ENCODE measurements around the gene WASHC4. TPM values are rescaled to one million over a fixed set of nuclear protein-coding genes. Genes with fewer than 3 reads are reported as not detected.

WASHC4 gene
- polyA plus RNA-seq, 2 of the 4 experiments (the other 2 are of a cell fraction) = 26.5 to 67.6 TPM

GRCh38 chr12:105206686-105207374 is 99.3 kb downstream of the WASHC4 start:
- ChIA-PET POLR2A (no interaction called here), CTCF (interaction anchor here (2.1 kb wide), 1 partner anchor 176 kb away, joined by 6 read pairs; no protein-coding TSS in a partner anchor)
- Histone ChIP-seq H3K4me1 (no peaks in the 10 kb centered on the region), H3K27ac (no peak overlapping the region), H3K4me3 (no peak overlapping the region), H3K4me2 (no peak overlapping the region), H3K9me3 (no peaks in the 10 kb centered on the region)
- TF ChIP-seq HOXA7 (CRISPR knock-in tag; IDR thresholded peaks at IDR 0.05) (no peak), EHF (CRISPR knock-in tag; IDR thresholded peaks at IDR 0.05) (no peak), GATA3 (IDR thresholded peaks at IDR 0.05; ENCODE audit: borderline replicate concordance) (no peak)
- TF ChIP-seq, protein P1, sequence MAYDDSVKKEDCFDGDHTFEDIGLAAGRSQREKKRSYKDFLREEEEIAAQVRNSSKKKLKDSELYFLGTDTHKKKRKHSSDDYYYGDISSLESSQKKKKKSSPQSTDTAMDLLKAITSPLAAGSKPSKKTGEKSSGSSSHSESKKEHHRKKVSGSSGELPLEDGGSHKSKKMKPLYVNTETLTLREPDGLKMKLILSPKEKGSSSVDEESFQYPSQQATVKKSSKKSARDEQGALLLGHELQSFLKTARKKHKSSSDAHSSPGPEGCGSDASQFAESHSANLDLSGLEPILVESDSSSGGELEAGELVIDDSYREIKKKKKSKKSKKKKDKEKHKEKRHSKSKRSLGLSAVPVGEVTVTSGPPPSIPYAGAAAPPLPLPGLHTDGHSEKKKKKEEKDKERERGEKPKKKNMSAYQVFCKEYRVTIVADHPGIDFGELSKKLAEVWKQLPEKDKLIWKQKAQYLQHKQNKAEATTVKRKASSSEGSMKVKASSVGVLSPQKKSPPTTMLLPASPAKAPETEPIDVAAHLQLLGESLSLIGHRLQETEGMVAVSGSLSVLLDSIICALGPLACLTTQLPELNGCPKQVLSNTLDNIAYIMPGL (CRISPR knock-in tag; IDR thresholded peaks at IDR 0.05; ENCODE audit: borderline replicate concordance) = no peak
- TF ChIP-seq, protein P2, sequence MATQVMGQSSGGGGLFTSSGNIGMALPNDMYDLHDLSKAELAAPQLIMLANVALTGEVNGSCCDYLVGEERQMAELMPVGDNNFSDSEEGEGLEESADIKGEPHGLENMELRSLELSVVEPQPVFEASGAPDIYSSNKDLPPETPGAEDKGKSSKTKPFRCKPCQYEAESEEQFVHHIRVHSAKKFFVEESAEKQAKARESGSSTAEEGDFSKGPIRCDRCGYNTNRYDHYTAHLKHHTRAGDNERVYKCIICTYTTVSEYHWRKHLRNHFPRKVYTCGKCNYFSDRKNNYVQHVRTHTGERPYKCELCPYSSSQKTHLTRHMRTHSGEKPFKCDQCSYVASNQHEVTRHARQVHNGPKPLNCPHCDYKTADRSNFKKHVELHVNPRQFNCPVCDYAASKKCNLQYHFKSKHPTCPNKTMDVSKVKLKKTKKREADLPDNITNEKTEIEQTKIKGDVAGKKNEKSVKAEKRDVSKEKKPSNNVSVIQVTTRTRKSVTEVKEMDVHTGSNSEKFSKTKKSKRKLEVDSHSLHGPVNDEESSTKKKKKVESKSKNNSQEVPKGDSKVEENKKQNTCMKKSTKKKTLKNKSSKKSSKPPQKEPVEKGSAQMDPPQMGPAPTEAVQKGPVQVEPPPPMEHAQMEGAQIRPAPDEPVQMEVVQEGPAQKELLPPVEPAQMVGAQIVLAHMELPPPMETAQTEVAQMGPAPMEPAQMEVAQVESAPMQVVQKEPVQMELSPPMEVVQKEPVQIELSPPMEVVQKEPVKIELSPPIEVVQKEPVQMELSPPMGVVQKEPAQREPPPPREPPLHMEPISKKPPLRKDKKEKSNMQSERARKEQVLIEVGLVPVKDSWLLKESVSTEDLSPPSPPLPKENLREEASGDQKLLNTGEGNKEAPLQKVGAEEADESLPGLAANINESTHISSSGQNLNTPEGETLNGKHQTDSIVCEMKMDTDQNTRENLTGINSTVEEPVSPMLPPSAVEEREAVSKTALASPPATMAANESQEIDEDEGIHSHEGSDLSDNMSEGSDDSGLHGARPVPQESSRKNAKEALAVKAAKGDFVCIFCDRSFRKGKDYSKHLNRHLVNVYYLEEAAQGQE (IDR thresholded peaks at IDR 0.05) = no peak; the same call in 1 of the 2 replicates
- 97% methylated on average over 16 of the region's 16 CpGs for WGBS (ENCODE audit: missing lambda C conversion rate)
- no peak for DNase-seq (ENCODE audit: low read depth in 1 of 2, low spot score in 1 of 2)
- no peak for ATAC-seq
- FAIRE-seq = no peak

- TF ChIP-seq EHF (CRISPR knock-in tag; IDR thresholded peaks at IDR 0.05) (no peak), HEYL (CRISPR knock-in tag; IDR thresholded peaks at IDR 0.05) (no peak), CBX2 (IDR thresholded peaks at IDR 0.05; ENCODE audit: borderline replicate concordance, low read depth) (no peak), ESRRA (IDR thresholded peaks at IDR 0.05; ENCODE audit: borderline replicate concordance, low read length) (no peak), RARB (CRISPR knock-in tag; IDR thresholded peaks at IDR 0.05) (no peak), ZC3H11A (IDR thresholded peaks at IDR 0.05) (no peak), HOXB5 (CRISPR knock-in tag; IDR thresholded peaks at IDR 0.05) (no peak), RAD21 (conservative IDR thresholded peaks at IDR 0.05 in 1 of 2, IDR thresholded peaks at IDR 0.05 in 1 of 2) (no peak), ZSCAN20 (CRISPR knock-in tag; IDR thresholded peaks at IDR 0.05) (no peak), ZFP36 (IDR thresholded peaks at IDR 0.05; ENCODE audit: borderline replicate concordance, partially characterized antibody) (no peak), MAX (IDR thresholded peaks at IDR 0.05) (no peak), RNF2 (IDR thresholded peaks at IDR 0.05; ENCODE audit: borderline replicate concordance, low read depth) (no peak)
- TF ChIP-seq, protein P3, sequence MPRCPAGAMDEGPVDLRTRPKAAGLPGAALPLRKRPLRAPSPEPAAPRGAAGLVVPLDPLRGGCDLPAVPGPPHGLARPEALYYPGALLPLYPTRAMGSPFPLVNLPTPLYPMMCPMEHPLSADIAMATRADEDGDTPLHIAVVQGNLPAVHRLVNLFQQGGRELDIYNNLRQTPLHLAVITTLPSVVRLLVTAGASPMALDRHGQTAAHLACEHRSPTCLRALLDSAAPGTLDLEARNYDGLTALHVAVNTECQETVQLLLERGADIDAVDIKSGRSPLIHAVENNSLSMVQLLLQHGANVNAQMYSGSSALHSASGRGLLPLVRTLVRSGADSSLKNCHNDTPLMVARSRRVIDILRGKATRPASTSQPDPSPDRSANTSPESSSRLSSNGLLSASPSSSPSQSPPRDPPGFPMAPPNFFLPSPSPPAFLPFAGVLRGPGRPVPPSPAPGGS (IDR thresholded peaks at IDR 0.05) = no peak
- TF ChIP-seq, protein P2 (IDR thresholded peaks at IDR 0.05) = no peak
- TF ChIP-seq, protein P4, sequence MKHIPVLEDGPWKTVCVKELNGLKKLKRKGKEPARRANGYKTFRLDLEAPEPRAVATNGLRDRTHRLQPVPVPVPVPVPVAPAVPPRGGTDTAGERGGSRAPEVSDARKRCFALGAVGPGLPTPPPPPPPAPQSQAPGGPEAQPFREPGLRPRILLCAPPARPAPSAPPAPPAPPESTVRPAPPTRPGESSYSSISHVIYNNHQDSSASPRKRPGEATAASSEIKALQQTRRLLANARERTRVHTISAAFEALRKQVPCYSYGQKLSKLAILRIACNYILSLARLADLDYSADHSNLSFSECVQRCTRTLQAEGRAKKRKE (CRISPR knock-in tag; IDR thresholded peaks at IDR 0.05; ENCODE audit: low read depth) = no peak
- H3K27ac ChIP-seq = no peak overlapping the region
- no peak overlapping the region for H3K4me3 ChIP-seq
- no peak for FAIRE-seq
- CTCF ChIA-PET = interaction anchor here (0.6 to 2.4 kb wide), 3 partner anchors 20 to 175 kb away, joined by 3 to 6 read pairs (median 3); no protein-coding TSS in a partner anchor
- POLR2A ChIA-PET = no interaction called here
- H3K4me1 ChIP-seq = no peaks in the 10 kb centered on the region
- ATAC-seq = no peak
- 91% methylated on average over 3 of the region's 3 CpGs for WGBS (ENCODE audit: missing lambda C conversion rate)
- H3K9me3 ChIP-seq = no peaks in the 10 kb centered on the region
- DNase-seq (ENCODE audit: low read depth in 1 of 2, low spot score in 1 of 2) = no peak
- H3K4me2 ChIP-seq = no peak overlapping the region
These were observed 101.6 kb downstream of the WASHC4 start for GRCh38 chr12:105209091-105209490.
